Transverse colon (tissue), 3 donors: Measurements from ENCODE around the gene PTPN4.

Experiments
- POLR2A ChIP-seq: fragments of 450-650 bp; IDR thresholded peaks from one replicate; pipeline ENCODE4 v1.6.1; 2016; ENCODE audit warnings: antibody characterized with exemption, mild to moderate bottlenecking, moderate library complexity
- TF ChIP-seq, protein P1 (sequence below), 5 experiments: fragments of 200-600 bp in 3 of 5; fragments of 450-650 bp in 2 of 5; sonication (generic) in 3 of 5; IDR thresholded peaks; 1 replicate in 2 of 5; 2 replicates in 3 of 5; pipeline ENCODE4 v1.5.1; 2016 to 2017; ENCODE audit warnings: antibody characterized with exemption in 5 of 5, inconsistent platforms in 3 of 5, mild to moderate bottlenecking in 2 of 5, moderate library complexity in 1 of 5

GRCh38 chr2:119792907-119793312 is 33.2 kb downstream of the PTPN4 start:
- no peak for TF ChIP-seq POLR2A
- TF ChIP-seq, protein P1, sequence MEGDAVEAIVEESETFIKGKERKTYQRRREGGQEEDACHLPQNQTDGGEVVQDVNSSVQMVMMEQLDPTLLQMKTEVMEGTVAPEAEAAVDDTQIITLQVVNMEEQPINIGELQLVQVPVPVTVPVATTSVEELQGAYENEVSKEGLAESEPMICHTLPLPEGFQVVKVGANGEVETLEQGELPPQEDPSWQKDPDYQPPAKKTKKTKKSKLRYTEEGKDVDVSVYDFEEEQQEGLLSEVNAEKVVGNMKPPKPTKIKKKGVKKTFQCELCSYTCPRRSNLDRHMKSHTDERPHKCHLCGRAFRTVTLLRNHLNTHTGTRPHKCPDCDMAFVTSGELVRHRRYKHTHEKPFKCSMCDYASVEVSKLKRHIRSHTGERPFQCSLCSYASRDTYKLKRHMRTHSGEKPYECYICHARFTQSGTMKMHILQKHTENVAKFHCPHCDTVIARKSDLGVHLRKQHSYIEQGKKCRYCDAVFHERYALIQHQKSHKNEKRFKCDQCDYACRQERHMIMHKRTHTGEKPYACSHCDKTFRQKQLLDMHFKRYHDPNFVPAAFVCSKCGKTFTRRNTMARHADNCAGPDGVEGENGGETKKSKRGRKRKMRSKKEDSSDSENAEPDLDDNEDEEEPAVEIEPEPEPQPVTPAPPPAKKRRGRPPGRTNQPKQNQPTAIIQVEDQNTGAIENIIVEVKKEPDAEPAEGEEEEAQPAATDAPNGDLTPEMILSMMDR (IDR thresholded peaks at IDR 0.05), result no peak
